Astrocyte of the spinal cord (primary cell): ENCODE measurements around the gene TMEM187.

Experiments used
- DNase-seq: peaks from one replicate; pipeline ENCODE4 v3.0.0; 2011; ENCODE audit warnings: low read depth, low spot score
- H3K4me3 ChIP-seq: 2 replicates; pipeline ENCODE4 v1.5.1; 2011; ENCODE audit warnings: low read depth, mild to moderate bottlenecking, low read length, moderate library complexity
- CTCF ChIP-seq: IDR thresholded peaks from 2 replicates; pipeline ENCODE4 v1.5.1; 2012; ENCODE audit warnings: low read depth, mild to moderate bottlenecking, low read length, inconsistent platforms
- in situ Hi-C: cut with HindIII; loops from 2 replicates; pipeline ENCODE4 v1.10.0; 2017; ENCODE audit warnings: low sequenced_read_pairs

Gene TMEM187

GRCh38 chrX:153995504-153995903 is 22.9 kb downstream of the TMEM187 start:
- in situ Hi-C loops, result no loop called here
- no peak for TF ChIP-seq CTCF
- no peak overlapping the region for H3K4me3 ChIP-seq
- no peak for DNase-seq

DNA sequence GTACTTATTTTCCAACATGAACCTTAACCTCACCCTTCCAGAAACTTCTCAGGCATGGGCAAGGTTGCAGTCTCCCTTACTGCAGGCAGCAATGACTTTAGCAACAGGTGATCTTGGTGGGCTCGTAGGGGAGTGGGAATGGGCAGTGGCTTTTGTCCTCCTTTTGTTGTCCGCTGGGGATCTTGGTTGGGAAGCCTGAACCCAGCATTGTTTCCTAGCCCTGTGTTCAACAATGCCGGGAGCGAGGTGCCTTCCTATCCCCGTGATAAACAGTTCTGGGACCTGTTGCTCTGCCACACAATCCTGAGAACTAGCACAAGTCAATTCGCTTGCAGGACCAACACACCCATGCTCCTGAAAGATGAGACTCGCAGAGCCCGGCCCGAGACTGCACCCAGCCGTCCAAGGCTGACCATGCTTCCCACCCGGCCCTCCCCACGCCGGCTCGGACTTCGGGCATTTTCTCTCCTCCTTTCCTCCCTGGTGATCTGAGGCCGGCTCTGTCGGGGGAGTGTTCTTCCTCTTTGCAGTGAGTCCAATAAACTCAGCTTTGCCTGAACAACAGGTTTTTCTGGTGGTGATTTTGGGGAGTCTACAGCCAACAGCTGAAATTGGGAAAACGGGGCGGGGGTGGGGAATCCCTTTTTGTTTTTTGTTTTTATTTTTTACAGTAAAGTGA is 26.9 kb downstream of the TMEM187 start:
- no peak for TF ChIP-seq CTCF
- in situ Hi-C loops, result no loop called here
- DNase-seq, result no peak
- H3K4me3 ChIP-seq, result no peak overlapping the region

DNA sequence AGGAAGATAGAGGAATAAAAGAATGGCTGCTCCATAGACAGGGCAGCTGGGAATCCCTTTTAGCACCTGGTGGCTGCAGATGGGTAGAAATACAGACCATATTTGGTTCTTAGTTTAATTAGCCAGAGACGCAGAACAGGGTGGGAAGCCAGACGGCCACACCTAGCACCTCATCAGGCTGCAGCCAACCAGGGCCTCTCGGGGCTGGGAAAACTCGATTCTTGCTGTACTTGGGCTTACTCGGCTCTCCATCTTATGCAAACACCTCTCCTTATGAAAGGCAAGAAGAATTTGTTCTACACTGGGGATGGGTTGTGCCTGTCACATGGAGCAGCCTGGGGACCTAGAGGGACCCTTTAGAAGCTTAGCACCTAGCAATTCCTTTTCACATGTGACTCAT is 27.5 kb downstream of the TMEM187 start:
- no peak for TF ChIP-seq CTCF
- DNase-seq, result no peak
- in situ Hi-C loops, result no loop called here
- H3K4me3 ChIP-seq, result no peak overlapping the region

- TF ChIP-seq CTCF, result no peak
- peak; percentile 71 for DNase-seq
- H3K4me3 ChIP-seq, result no peak overlapping the region
- in situ Hi-C loops, result no loop called here
Measured at GRCh38 chrX:154002215-154002719, 29.7 kb downstream of the TMEM187 start.

DNA sequence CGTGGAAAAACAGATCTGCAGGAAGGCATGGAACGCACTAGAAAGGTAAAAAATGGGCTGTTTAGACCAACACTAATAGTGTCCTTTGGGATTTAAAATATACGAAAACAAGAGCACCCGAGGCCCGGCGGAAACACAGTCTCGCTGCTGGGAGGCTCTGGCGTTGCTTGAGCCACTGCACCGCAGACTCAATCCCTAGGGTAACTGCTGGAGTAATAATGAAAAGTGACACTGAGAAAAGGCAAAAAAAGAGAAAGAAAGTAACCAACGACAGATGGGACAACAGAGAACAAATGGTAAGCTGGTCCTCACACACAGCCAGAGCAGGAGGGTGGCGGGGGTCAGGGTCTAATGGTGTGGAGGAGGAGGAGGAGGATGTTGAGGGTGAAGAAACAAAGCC is 31.8 kb downstream of the TMEM187 start:
- no peak for DNase-seq
- in situ Hi-C loops, result no loop called here
- no peak for TF ChIP-seq CTCF
- no peak overlapping the region for H3K4me3 ChIP-seq

GRCh38 chrX:154006947-154007346 is 34.4 kb downstream of the TMEM187 start:
- in situ Hi-C loops, result no loop called here
- no peak overlapping the region for H3K4me3 ChIP-seq
- no peak for TF ChIP-seq CTCF
- no peak for DNase-seq
